ENCODE data around the gene MRTFA. TPM values are rescaled to one million over a fixed set of nuclear protein-coding genes. Genes with fewer than 3 reads are reported as not detected.

Gene MRTFA
- polyA plus RNA-seq, 1 of the 3 experiments (the other 2 are of a cell fraction) = 5.8 TPM

DNA sequence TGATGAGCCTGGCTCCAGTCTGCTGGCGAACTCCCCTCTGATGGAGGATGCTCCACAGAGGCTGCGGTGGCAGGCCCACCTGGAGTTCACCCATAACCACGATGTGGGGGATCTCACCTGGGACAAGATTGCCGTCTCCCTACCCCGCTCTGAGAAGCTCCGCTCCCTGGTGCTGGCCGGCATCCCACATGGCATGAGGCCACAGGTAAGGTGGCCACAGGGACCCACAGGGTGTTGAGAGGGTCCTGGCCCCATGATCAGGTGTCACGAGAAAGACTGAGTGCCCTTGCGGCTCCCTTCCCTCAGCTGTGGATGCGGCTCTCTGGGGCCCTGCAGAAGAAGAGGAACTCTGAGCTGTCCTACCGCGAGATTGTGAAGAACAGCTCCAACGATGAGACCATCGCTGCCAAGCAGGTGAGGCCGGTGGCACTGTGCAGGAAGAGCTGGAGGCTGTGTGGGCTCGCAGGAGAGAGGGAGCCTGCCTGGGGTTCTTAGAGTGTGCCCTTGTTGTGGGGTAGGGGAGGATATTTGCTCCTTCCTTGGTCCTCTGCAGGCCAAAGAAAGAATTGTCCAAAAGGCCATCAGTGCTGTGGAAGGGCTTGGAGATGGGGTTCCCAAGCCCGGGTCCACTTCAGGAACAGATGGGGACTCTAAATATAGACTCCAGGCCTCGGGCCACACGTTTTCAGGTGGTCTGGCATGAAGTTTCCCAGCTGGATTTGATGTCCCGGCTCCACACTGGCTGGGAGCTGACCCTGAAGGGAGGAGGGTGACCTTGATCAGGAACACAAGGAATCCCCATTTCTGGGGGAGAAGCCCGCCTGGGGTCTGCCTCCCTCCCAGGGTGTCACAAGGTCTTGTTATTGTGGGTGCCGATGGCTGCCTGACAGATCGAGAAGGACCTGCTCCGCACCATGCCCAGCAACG is 232.0 kb downstream of the MRTFA start:
- ChIA-PET CTCF (no interaction called here), POLR2A (no interaction called here)
- H4K20me1 ChIP-seq (ENCODE audit: insufficient read depth) = no peaks in the 10 kb centered on the region
- H3K9ac ChIP-seq = no peak overlapping the region
- H3K27me3 ChIP-seq (ENCODE audit: insufficient read depth) = no peaks in the 10 kb centered on the region
- WGBS (ENCODE audit: low lambda C conversion rate) = no CpG with 5 or more reads among the region's 25 CpGs
- H3F3A ChIP-seq (replicated peaks; ENCODE audit: insufficient read depth) = no peaks in the 10 kb centered on the region
- H3K4me3 ChIP-seq (ENCODE audit: low read depth in 2 of 2, low read length in 1 of 2) = no peak overlapping the region
- H3K27ac ChIP-seq (ENCODE audit: low read depth in 2 of 2, low read length in 1 of 2) = no peak overlapping the region
- no peaks in the 10 kb centered on the region for H3K9me3 ChIP-seq
- H3K4me2 ChIP-seq = no peak overlapping the region
- no peaks in the 10 kb centered on the region for H3K9me2 ChIP-seq
- DNase-seq = no peak
- no peak overlapping the region for H2AFZ ChIP-seq (ENCODE audit: low read depth)
- H3K36me3 ChIP-seq (replicated peaks in 1 of 2; ENCODE audit: control insufficient read depth in 1 of 2, insufficient read depth in 2 of 2, low read length in 1 of 2) = peaks cover 0 to 16% of the 10 kb centered on the region in 2 experiments
- H3K79me2 ChIP-seq (ENCODE audit: insufficient read depth) = no peaks in the 10 kb centered on the region
- peaks cover 0 to 6% of the 10 kb centered on the region in 2 experiments; a peak in 1 of 4 replicates for H3K4me1 ChIP-seq (ENCODE audit: control insufficient read depth in 1 of 2, insufficient read depth in 2 of 2, low read depth in 1 of 2, low read length in 1 of 2)
- TF ChIP-seq FOXM1 (IDR thresholded peaks at IDR 0.05; ENCODE audit: low read depth) (no peak), SMC3 (IDR thresholded peaks at IDR 0.05; ENCODE audit: low read depth, low read length) (no peak), EZH2phosphoT487 (IDR thresholded peaks at IDR 0.05; ENCODE audit: borderline replicate concordance, low read depth) (no peak), ELF1 (IDR thresholded peaks at IDR 0.05) (no peak)
- TF ChIP-seq, protein P1, sequence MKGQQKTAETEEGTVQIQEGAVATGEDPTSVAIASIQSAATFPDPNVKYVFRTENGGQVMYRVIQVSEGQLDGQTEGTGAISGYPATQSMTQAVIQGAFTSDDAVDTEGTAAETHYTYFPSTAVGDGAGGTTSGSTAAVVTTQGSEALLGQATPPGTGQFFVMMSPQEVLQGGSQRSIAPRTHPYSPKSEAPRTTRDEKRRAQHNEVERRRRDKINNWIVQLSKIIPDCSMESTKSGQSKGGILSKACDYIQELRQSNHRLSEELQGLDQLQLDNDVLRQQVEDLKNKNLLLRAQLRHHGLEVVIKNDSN (IDR thresholded peaks at IDR 0.05; ENCODE audit: borderline replicate concordance, low read depth) = no peak

- Histone ChIP-seq H3K27ac (ENCODE audit: low read depth in 2 of 2, low read length in 1 of 2) (no peak overlapping the region), H3K27me3 (ENCODE audit: insufficient read depth) (no peaks in the 10 kb centered on the region), H3K79me2 (ENCODE audit: insufficient read depth) (no peaks in the 10 kb centered on the region), H2AFZ (ENCODE audit: low read depth) (no peak overlapping the region), H3K9me2 (no peaks in the 10 kb centered on the region), H3K9ac (no peak overlapping the region), H3F3A (replicated peaks; ENCODE audit: insufficient read depth) (no peaks in the 10 kb centered on the region), H3K4me1 (ENCODE audit: control insufficient read depth in 1 of 2, insufficient read depth in 2 of 2, low read depth in 1 of 2, low read length in 1 of 2) (peaks cover 0 to 6% of the 10 kb centered on the region in 2 experiments; a peak in 1 of 4 replicates), H4K20me1 (ENCODE audit: insufficient read depth) (no peaks in the 10 kb centered on the region), H3K9me3 (no peaks in the 10 kb centered on the region), H3K4me2 (no peak overlapping the region), H3K4me3 (ENCODE audit: low read depth in 2 of 2, low read length in 1 of 2) (no peak overlapping the region), H3K36me3 (replicated peaks in 1 of 2; ENCODE audit: control insufficient read depth in 1 of 2, insufficient read depth in 2 of 2, low read length in 1 of 2) (peaks cover 0 to 14% of the 10 kb centered on the region in 2 experiments)
- 96% methylated on average over 7 of the region's 7 CpGs for WGBS (ENCODE audit: low lambda C conversion rate)
- TF ChIP-seq FOXM1 (IDR thresholded peaks at IDR 0.05; ENCODE audit: low read depth) (no peak), TAF1 (IDR thresholded peaks at IDR 0.05; ENCODE audit: borderline replicate concordance, low read depth, low read length) (no peak), GABPA (IDR thresholded peaks at IDR 0.05; ENCODE audit: low read depth) (no peak), TEAD4 (IDR thresholded peaks at IDR 0.05; ENCODE audit: borderline replicate concordance, insufficient read depth) (no peak), CHD2 (IDR thresholded peaks at IDR 0.05; ENCODE audit: low read length, partially characterized antibody) (no peak), NRF1 (IDR thresholded peaks at IDR 0.05; ENCODE audit: low read depth, low read length) (no peak), NFIC (IDR thresholded peaks at IDR 0.05; ENCODE audit: borderline replicate concordance) (no peak), IRF3 (IDR thresholded peaks at IDR 0.05; ENCODE audit: low read depth, low read length) (no peak), SMC3 (IDR thresholded peaks at IDR 0.05; ENCODE audit: low read depth, low read length) (no peak), PBX3 (IDR thresholded peaks at IDR 0.05) (no peak), RFX5 (IDR thresholded peaks at IDR 0.05; ENCODE audit: low read length) (no peak), TCF12 (IDR thresholded peaks at IDR 0.05) (no peak), RXRA (IDR thresholded peaks at IDR 0.05; ENCODE audit: borderline replicate concordance, low read depth) (no peak)
- TF ChIP-seq, protein P2, sequence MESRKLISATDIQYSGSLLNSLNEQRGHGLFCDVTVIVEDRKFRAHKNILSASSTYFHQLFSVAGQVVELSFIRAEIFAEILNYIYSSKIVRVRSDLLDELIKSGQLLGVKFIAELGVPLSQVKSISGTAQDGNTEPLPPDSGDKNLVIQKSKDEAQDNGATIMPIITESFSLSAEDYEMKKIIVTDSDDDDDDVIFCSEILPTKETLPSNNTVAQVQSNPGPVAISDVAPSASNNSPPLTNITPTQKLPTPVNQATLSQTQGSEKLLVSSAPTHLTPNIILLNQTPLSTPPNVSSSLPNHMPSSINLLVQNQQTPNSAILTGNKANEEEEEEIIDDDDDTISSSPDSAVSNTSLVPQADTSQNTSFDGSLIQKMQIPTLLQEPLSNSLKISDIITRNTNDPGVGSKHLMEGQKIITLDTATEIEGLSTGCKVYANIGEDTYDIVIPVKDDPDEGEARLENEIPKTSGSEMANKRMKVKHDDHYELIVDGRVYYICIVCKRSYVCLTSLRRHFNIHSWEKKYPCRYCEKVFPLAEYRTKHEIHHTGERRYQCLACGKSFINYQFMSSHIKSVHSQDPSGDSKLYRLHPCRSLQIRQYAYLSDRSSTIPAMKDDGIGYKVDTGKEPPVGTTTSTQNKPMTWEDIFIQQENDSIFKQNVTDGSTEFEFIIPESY (IDR thresholded peaks at IDR 0.05; ENCODE audit: borderline replicate concordance, low read depth) = no peak
- TF ChIP-seq, protein P3, sequence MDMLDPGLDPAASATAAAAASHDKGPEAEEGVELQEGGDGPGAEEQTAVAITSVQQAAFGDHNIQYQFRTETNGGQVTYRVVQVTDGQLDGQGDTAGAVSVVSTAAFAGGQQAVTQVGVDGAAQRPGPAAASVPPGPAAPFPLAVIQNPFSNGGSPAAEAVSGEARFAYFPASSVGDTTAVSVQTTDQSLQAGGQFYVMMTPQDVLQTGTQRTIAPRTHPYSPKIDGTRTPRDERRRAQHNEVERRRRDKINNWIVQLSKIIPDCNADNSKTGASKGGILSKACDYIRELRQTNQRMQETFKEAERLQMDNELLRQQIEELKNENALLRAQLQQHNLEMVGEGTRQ (IDR thresholded peaks at IDR 0.05; ENCODE audit: borderline replicate concordance, low read depth, low read length) = no peak
- POLR2A ChIA-PET = no interaction called here
- DNase-seq = no peak
- CTCF ChIA-PET = interaction anchor here (1.2 kb wide), 1 partner anchor 243 kb away, joined by 4 read pairs; no protein-coding TSS in a partner anchor
Measured at GRCh38 chr22:40403651-40404050, 232.9 kb downstream of the MRTFA start.

All from SK-N-SH (cell line).